IPS DF 4.7 (cell line): Measurements from ENCODE around the gene XPO5.

Experiments
- DNase-seq: peaks from one replicate; pipeline ENCODE4 v3.0.0-alpha.2; 2013; ENCODE audit warnings: low spot score; ENCODE audit errors: extremely low read depth

XPO5 gene

GRCh38 chr6:43472515-43472914, 103.3 kb downstream of the XPO5 start:
- no peak for DNase-seq
